Stimulated activated CD8-positive, alpha-beta memory T cell treated with anti-CD3 and anti-CD28 coated beads, Interleukin-7, amount 100 ng/mL, for 48 hours (primary cell): ENCODE results near the gene SASS6.

Experiments
- DNase-seq, 2 donors: peaks; one replicate each; pipeline ENCODE4 v3.0.0-alpha.2; 2020; ENCODE audit warnings: low read depth in 1 of 2; ENCODE audit errors: extremely low read depth in 1 of 2

SASS6 gene

GRCh38 chr1:100132566-100133477, at the start of gene SASS6, which contains the start of gene TRMT13:
TSS of gene SASS6 (minus strand) at chr1:100132930. CDS start at chr1:100132814, 116 bp downstream.
TSS of gene TRMT13 (plus strand) at chr1:100133163. CDS start at chr1:100133169, 6 bp downstream.
- peak; percentile 79 to 94 for DNase-seq

DNA sequence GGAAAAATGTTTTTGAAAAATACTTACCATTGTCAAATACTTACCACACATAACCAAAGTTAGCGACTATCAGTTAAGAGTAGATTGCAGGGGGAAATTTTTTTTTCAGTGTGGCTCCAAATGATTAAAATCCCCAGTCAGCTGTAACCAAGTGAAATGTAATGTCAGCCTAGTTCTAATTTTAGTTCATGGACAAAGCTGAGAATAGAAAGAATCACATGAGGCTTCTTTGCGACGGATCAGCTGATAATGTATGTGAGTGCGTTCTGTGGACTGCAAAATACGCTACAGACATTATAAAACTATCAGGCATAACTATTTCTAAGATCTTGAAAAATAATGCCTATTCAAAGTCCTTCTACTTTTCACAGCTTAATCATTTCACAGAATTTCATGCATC, 45.4 kb upstream of the SASS6 start, which contains the start of gene LRRC39:
Gene LRRC39, minus strand, starts transcription at position 166 of the 400 bp plus-strand sequence. CDS start 9,740 bp downstream, outside the sequence.
- no peak for DNase-seq

- no peak for DNase-seq
These were observed 44.7 kb upstream of the SASS6 start for GRCh38 chr1:100177295-100178041.

GRCh38 chr1:100168051-100168450, 35.3 kb upstream of the SASS6 start:
- DNase-seq: no peak

GRCh38 chr1:100164702-100165101, 32.0 kb upstream of the SASS6 start:
- DNase-seq: no peak

- DNase-seq: no peak
These were observed 31.5 kb upstream of the SASS6 start for GRCh38 chr1:100164216-100164615.

DNA sequence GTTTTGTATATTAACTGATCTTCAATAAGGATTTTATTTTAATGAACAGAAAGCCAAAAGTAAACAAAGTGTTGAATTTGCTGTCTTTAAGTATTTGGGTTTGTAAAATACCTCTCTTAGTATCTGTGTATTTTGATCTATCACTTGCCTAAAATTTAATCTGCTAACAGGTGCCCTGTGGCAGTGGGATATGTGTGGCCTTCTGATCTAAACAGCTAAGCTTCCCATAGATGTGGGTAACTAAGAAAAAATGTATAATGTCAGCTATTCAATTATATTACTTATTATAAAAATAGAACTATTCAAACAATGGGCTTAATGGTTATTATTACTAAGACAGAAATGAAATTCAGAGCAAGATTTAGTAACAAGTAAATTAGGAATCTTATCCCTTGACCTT, 30.2 kb upstream of the SASS6 start:
- DNase-seq: no peak

DNA sequence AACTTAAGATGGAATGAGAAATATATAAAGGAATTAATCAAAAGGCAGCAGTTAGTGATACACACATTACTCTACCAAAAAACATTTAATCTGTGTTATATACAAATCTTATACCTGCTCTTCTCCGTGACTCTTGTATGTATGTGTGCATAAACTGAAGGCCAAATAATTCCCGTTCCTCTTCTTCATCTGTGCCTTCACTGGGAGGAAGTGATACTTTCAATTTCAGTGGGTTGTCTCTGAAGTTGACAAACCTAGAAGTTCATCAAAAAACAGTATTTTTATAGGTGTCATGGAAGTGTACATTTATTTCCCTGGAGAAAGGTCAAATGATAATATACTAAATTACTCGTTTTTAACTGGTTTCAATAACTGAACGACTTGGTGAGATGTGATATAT, 19.5 kb upstream of the SASS6 start:
- DNase-seq: no peak

- no peak for DNase-seq
These were observed 18.9 kb upstream of the SASS6 start for GRCh38 chr1:100151679-100152078.

- DNase-seq: no peak
These were observed 15.1 kb upstream of the SASS6 start for GRCh38 chr1:100147875-100148274.

- DNase-seq: no peak
These were observed 14.2 kb upstream of the SASS6 start for GRCh38 chr1:100146958-100147357.

DNA sequence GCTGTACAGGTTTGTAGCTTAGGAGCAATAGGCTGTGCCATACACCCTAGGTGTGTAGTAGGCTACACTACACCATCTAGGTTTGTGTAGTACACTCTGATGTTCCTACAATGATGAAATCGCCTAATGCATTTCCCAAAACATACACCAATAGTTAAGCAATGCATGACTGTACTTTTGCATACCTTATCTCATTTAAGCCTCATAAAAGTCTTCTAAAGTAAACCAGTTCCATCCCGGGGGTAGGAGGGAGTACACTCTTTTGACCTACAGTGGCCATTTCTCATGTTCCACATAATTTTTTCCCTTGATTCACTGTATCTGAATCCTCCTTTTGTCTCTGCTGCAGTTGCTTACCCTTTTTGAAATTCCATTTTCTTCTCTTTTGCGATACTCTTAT, 12.4 kb upstream of the SASS6 start:
- DNase-seq: no peak

DNA sequence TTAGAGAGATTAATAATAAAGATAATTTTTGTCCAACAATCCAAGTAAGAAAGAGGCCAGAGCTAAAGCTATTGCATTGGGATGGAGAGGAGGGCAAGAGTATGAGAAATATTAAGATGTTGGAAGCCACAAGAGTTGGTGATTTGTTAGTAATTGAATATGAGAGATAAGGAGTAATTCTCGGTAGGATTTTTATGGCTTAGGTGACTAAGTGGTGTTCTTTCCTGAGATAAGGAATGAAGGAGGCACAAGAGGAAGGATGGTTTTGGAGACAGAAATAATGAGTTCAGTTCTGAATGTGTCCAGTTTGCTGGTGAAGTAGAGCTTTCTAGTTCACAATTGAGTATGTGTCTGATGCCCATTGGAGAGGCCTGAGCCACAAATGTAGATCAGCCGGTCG, 9.6 kb upstream of the SASS6 start:
- DNase-seq: no peak

- no peak for DNase-seq
These were observed 8.5 kb upstream of the SASS6 start for GRCh38 chr1:100141192-100141591.

DNA sequence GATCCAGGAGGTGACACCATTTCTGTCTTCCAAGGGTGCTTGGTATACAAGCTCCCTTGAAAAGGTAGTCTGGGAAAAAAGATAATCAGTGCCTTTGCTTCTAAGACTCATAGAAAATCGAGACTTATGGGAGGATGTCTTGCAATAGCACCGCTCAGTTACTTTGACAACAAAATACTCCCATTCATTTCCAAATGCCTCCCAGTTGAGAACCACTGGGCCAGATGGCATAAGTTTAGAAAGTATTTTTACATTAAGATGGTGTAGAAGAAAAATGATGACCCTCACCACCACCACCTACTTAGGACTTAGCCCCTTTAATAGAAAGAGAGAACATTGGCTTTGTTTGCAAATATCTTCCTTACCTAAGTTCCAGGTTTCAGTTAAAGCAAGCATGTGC, 4.9 kb upstream of the SASS6 start:
- no peak for DNase-seq

- no peak for DNase-seq
These were observed 2.1 kb upstream of the SASS6 start for GRCh38 chr1:100134872-100135271.

GRCh38 chr1:100131623-100132022, 1.1 kb downstream of the SASS6 start:
- DNase-seq: no peak

GRCh38 chr1:100130552-100131077, 2.1 kb downstream of the SASS6 start:
- no peak for DNase-seq

GRCh38 chr1:100127226-100127625, 5.5 kb downstream of the SASS6 start:
- DNase-seq: no peak

DNA sequence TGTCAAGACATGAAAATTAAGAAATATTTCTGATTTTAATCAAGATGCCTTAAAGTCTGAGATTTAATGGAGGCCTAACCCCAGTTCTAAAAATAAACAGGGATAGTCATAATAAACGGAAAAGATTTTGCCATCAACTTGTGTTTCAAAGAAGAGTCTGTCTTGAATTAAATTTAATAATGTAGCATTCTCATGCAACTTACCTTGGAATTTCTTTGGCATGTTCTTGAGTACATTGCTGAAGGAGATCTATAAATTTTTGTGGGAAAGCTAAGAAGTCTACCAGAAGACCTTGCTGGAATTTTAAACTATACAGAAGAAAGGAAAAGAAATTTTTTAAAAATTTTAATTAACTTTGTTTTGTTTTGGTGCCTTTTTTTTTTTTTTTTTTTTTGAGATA, 10.6 kb downstream of the SASS6 start:
- DNase-seq: no peak

- no peak for DNase-seq
These were observed 17.2 kb downstream of the SASS6 start for GRCh38 chr1:100115524-100115923.
